ENCODE data around the gene ORC5.

GRCh38 chr7:104135760-104136558 is 71.9 kb downstream of the ORC5 start:
- TF ChIP-seq CTCF (conservative IDR thresholded peaks at IDR 0.05) (no peak), ZFX (IDR thresholded peaks at IDR 0.05) (no peak)
